ACC112 (cell line): Measurements from ENCODE around the gene SLC4A2.

ENCODE experiments used
- H2AFZ ChIP-seq: fragments of 200-600 bp; sonication (generic); one replicate; pipeline ENCODE4 v1.6.0; 2017; ENCODE audit warnings: antibody characterized with exemption, low read length; ENCODE audit not compliant: unreplicated experiment
- H3K27ac ChIP-seq: fragments of 200-600 bp; sonication (generic); 2 replicates; pipeline ENCODE4 v1.5.1; 2014; ENCODE audit warnings: low read depth, mild to moderate bottlenecking, antibody characterized with exemption, low read length, moderate library complexity
- H3K27me3 ChIP-seq: fragments of 200-600 bp; sonication (generic); 2 replicates; pipeline ENCODE4 v1.6.1; 2014; ENCODE audit warnings: mild to moderate bottlenecking, antibody characterized with exemption, low read length, moderate library complexity, mixed read lengths; ENCODE audit not compliant: insufficient read depth
- H3K36me3 ChIP-seq: fragments of 200-600 bp; sonication (generic); 2 replicates; pipeline ENCODE4 v1.6.1; 2016; ENCODE audit warnings: mild to moderate bottlenecking, antibody characterized with exemption, low read length, moderate library complexity, mixed read lengths; ENCODE audit not compliant: insufficient read depth
- H3K4me1 ChIP-seq: fragments of 200-600 bp; sonication (generic); one replicate; pipeline ENCODE4 v1.6.1; 2016; ENCODE audit warnings: low read length, mixed read lengths; ENCODE audit not compliant: insufficient read depth, unreplicated experiment, control insufficient read depth
- H3K4me3 ChIP-seq: fragments of 200-600 bp; sonication (generic); 2 replicates; pipeline ENCODE4 v1.5.1; 2014; ENCODE audit warnings: mild to moderate bottlenecking, low read depth, low read length
- H3K79me2 ChIP-seq: fragments of 200-600 bp; sonication (generic); one replicate; pipeline ENCODE4 v1.6.0; 2016; ENCODE audit warnings: low read length; ENCODE audit not compliant: control insufficient read depth, unreplicated experiment, insufficient read depth

The SLC4A2 gene

GRCh38 chr7:151088856-151089699 lies 29.7 kb downstream of the SLC4A2 start:
- H3K27ac ChIP-seq = peak overlapping the region; percentile 82
- H3K79me2 ChIP-seq = peaks cover 71% of the 10 kb centered on the region
- no peaks in the 10 kb centered on the region for H3K36me3 ChIP-seq
- H3K4me1 ChIP-seq = peaks cover 22% of the 10 kb centered on the region
- H3K4me3 ChIP-seq = peak overlapping the region; percentile 98
- peak overlapping the region; percentile 85 for H2AFZ ChIP-seq
- no peaks in the 10 kb centered on the region for H3K27me3 ChIP-seq

- Histone ChIP-seq H3K27me3 (no peaks in the 10 kb centered on the region), H3K27ac (peak overlapping the region; percentile 82; the same call in 1 of the 2 replicates), H3K4me1 (peaks cover 22% of the 10 kb centered on the region), H2AFZ (no peak overlapping the region), H3K79me2 (peaks cover 82% of the 10 kb centered on the region), H3K4me3 (peak overlapping the region; percentile 98; the same call in 1 of the 2 replicates), H3K36me3 (no peaks in the 10 kb centered on the region)
These were observed 30.7 kb downstream of the SLC4A2 start for GRCh38 chr7:151089893-151090730.

- Histone ChIP-seq H3K4me3 (no peak overlapping the region), H3K36me3 (no peaks in the 10 kb centered on the region), H2AFZ (no peak overlapping the region), H3K27me3 (no peaks in the 10 kb centered on the region), H3K79me2 (peaks cover 90% of the 10 kb centered on the region), H3K4me1 (peaks cover 26% of the 10 kb centered on the region), H3K27ac (no peak overlapping the region)
These were observed 31.6 kb downstream of the SLC4A2 start for GRCh38 chr7:151091003-151091402.

GRCh38 chr7:151091431-151091830 lies 32.0 kb downstream of the SLC4A2 start:
- Histone ChIP-seq H3K27me3 (no peaks in the 10 kb centered on the region), H3K36me3 (no peaks in the 10 kb centered on the region), H3K4me3 (no peak overlapping the region), H3K4me1 (peaks cover 27% of the 10 kb centered on the region), H3K27ac (no peak overlapping the region), H3K79me2 (peaks cover 92% of the 10 kb centered on the region), H2AFZ (no peak overlapping the region)

GRCh38 chr7:151091988-151092387 lies 32.6 kb downstream of the SLC4A2 start:
- Histone ChIP-seq H2AFZ (no peak overlapping the region), H3K79me2 (peaks cover 93% of the 10 kb centered on the region), H3K4me1 (peaks cover 27% of the 10 kb centered on the region), H3K27ac (no peak overlapping the region), H3K4me3 (no peak overlapping the region), H3K27me3 (no peaks in the 10 kb centered on the region), H3K36me3 (no peaks in the 10 kb centered on the region)

GRCh38 chr7:151093748-151094147 lies 34.4 kb downstream of the SLC4A2 start:
- H2AFZ ChIP-seq = no peak overlapping the region
- H3K27me3 ChIP-seq = no peaks in the 10 kb centered on the region
- H3K4me3 ChIP-seq = no peak overlapping the region
- H3K27ac ChIP-seq = no peak overlapping the region
- H3K79me2 ChIP-seq = peaks cover 88% of the 10 kb centered on the region
- H3K4me1 ChIP-seq = peaks cover 19% of the 10 kb centered on the region
- H3K36me3 ChIP-seq = no peaks in the 10 kb centered on the region

GRCh38 chr7:151094675-151095074 lies 35.3 kb downstream of the SLC4A2 start:
- Histone ChIP-seq H3K4me3 (no peak overlapping the region), H3K4me1 (peaks cover 10% of the 10 kb centered on the region), H3K79me2 (peaks cover 83% of the 10 kb centered on the region), H3K27ac (no peak overlapping the region), H3K27me3 (no peaks in the 10 kb centered on the region), H3K36me3 (no peaks in the 10 kb centered on the region), H2AFZ (no peak overlapping the region)

GRCh38 chr7:151095123-151095797 lies 35.9 kb downstream of the SLC4A2 start:
- H3K27me3 ChIP-seq = no peaks in the 10 kb centered on the region
- H3K27ac ChIP-seq = no peak overlapping the region
- peaks cover 5% of the 10 kb centered on the region for H3K4me1 ChIP-seq
- peaks cover 83% of the 10 kb centered on the region for H3K79me2 ChIP-seq
- no peak overlapping the region for H2AFZ ChIP-seq
- no peak overlapping the region for H3K4me3 ChIP-seq
- no peaks in the 10 kb centered on the region for H3K36me3 ChIP-seq

DNA sequence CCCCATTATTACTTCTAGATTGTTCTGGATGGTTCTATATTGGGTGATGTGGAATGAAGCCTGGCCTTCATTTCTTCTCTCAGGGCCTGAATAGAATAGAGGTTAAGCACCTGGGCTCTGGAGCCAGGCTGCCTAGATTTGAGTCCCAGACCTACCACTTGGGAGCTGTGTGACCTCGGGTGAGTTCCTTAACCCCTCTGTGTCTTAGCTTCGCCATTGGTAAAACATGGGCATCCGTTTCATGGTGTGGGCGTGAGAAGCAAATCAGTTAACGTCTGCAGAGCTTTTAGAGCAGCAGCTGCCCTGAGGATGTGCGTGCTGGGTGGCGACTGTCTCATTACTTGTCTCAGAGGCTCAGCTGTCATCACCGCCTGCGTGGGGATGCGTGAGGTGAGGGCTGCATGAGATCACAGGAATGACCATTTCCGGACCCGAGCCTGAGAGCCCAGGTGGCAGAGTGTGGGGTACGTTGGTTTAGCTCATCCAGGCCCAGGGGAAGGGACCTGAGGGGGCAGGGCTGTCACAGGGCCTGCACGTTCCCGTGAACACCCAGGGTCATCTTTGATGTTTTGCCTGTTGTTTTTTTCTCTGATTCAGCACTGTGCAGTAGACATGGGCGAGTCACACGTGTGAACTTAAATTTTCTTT lies 36.6 kb downstream of the SLC4A2 start:
- Histone ChIP-seq H3K36me3 (no peaks in the 10 kb centered on the region), H3K79me2 (peaks cover 81% of the 10 kb centered on the region), H3K4me1 (peaks cover 5% of the 10 kb centered on the region), H2AFZ (no peak overlapping the region), H3K27ac (no peak overlapping the region), H3K4me3 (no peak overlapping the region), H3K27me3 (no peaks in the 10 kb centered on the region)
